Fibroblast of skin of left biceps (primary cell): ENCODE measurements around the gene NSDHL.

Experiments used
- DNase-seq, 2 experiments: peaks; one replicate each; pipeline ENCODE4 v3.0.0-alpha.2; 2013; ENCODE audit warnings: low read depth in 2 of 2

NSDHL gene

GRCh38 chrX:152844256-152844655 is 13.4 kb downstream of the NSDHL start:
- no peak for DNase-seq

GRCh38 chrX:152845618-152846240 is 14.9 kb downstream of the NSDHL start:
- no peak for DNase-seq

GRCh38 chrX:152847281-152847680 is 16.4 kb downstream of the NSDHL start:
- DNase-seq, result no peak

GRCh38 chrX:152850465-152850864 is 19.6 kb downstream of the NSDHL start:
- no peak for DNase-seq

GRCh38 chrX:152853986-152854385 is 23.1 kb downstream of the NSDHL start:
- no peak for DNase-seq

- no peak for DNase-seq
Observed at GRCh38 chrX:152861116-152861515, 30.3 kb downstream of the NSDHL start.

GRCh38 chrX:152861826-152862225 is 31.0 kb downstream of the NSDHL start:
- no peak for DNase-seq

GRCh38 chrX:152865232-152865920 is 34.5 kb downstream of the NSDHL start:
- DNase-seq, result no peak

- DNase-seq, result no peak
Observed at GRCh38 chrX:152866386-152866785, 35.5 kb downstream of the NSDHL start.

GRCh38 chrX:152869972-152870371 is 39.1 kb downstream of the NSDHL start:
- DNase-seq, result no peak

- no peak for DNase-seq
Observed at GRCh38 chrX:152871260-152871659, 40.4 kb downstream of the NSDHL start.

- DNase-seq, result no peak
Observed at GRCh38 chrX:152872522-152872921, 41.7 kb downstream of the NSDHL start.

- no peak for DNase-seq
Observed at GRCh38 chrX:152873361-152873760, 42.5 kb downstream of the NSDHL start.

- no peak for DNase-seq
Observed at GRCh38 chrX:152876931-152877840, 46.3 kb downstream of the NSDHL start.

- no peak for DNase-seq
Observed at GRCh38 chrX:152878976-152879755, 48.3 kb downstream of the NSDHL start.

- no peak for DNase-seq
Observed at GRCh38 chrX:152881289-152881688, 50.4 kb downstream of the NSDHL start.

- DNase-seq, result no peak
Observed at GRCh38 chrX:152884171-152884570, 53.3 kb downstream of the NSDHL start.

GRCh38 chrX:152886716-152887115 is 55.9 kb downstream of the NSDHL start:
- DNase-seq, result no peak

- no peak for DNase-seq
Observed at GRCh38 chrX:152892499-152892898, 61.6 kb downstream of the NSDHL start.

- no peak for DNase-seq
Observed at GRCh38 chrX:152892999-152893891, 62.4 kb downstream of the NSDHL start.
